Measurements from ENCODE around the gene DCC.

Gene DCC

DNA sequence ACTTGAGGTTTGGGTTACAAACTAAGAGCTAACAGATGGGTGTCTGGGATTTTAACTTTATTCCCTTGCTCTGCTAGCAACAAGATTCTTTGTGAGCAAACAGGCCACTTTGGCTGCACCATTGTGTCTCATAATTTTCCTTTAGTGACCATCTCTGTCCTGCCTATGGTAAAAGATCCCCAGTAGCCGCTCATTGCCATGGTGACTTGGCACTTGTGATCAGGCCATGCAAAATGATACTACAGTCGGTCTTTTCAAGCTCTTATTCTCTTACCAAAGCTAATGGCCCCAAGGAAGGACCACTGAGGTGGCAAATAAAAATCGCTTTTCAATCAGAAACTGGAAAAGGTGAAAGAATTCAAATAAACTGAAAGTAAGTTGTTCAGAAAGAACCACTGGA, 1047.6 kb downstream of the DCC start:
- H3K4me3 ChIP-seq (ENCODE audit: low read depth, low read length), result no peak overlapping the region
- TF ChIP-seq, protein P1, sequence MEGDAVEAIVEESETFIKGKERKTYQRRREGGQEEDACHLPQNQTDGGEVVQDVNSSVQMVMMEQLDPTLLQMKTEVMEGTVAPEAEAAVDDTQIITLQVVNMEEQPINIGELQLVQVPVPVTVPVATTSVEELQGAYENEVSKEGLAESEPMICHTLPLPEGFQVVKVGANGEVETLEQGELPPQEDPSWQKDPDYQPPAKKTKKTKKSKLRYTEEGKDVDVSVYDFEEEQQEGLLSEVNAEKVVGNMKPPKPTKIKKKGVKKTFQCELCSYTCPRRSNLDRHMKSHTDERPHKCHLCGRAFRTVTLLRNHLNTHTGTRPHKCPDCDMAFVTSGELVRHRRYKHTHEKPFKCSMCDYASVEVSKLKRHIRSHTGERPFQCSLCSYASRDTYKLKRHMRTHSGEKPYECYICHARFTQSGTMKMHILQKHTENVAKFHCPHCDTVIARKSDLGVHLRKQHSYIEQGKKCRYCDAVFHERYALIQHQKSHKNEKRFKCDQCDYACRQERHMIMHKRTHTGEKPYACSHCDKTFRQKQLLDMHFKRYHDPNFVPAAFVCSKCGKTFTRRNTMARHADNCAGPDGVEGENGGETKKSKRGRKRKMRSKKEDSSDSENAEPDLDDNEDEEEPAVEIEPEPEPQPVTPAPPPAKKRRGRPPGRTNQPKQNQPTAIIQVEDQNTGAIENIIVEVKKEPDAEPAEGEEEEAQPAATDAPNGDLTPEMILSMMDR (IDR thresholded peaks at IDR 0.05; ENCODE audit: borderline replicate concordance, insufficient read depth, low read depth, low read length), result no peak

DNA sequence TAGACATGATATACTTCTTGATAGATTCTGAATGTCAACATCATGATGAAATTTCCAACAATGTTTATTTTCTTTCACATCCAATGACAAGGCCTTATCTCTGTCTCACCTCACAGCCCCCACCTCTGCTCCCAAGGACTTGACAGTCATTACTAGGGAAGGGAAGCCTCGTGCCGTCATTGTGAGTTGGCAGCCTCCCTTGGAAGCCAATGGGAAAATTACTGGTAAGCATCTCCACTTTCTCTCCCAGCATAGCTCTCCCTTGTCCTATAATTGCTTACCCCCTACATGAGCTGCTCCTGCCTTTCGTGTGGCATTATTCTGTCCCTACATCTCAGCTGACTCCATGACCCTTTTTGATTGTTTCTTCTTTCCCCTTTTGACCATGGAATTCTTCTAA, 1062.7 kb downstream of the DCC start:
- no peak overlapping the region for H3K4me3 ChIP-seq (ENCODE audit: low read depth, low read length)
- TF ChIP-seq, protein P1 (IDR thresholded peaks at IDR 0.05; ENCODE audit: borderline replicate concordance, insufficient read depth, low read depth, low read length), result no peak

DNA sequence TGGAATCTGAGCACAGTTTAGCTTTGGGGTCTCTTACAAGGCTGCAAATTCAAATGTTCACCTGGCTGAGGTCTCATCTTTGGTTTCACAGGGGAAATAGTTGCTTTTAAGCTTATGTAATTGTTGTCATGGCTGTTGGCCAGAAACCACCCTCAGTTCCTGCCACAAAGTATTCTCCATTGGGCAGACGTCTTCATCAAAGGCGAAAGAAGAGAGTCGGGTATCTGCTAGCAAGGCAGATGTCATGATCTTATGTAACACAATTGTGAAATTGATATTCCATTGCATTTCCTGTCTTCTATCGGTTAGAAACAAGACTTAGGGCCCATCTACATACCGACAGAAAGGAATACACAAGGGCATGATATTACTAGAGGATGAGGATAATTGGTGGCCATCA, 1068.3 kb downstream of the DCC start:
- no peak overlapping the region for H3K4me3 ChIP-seq (ENCODE audit: low read depth, low read length)
- TF ChIP-seq, protein P1 (IDR thresholded peaks at IDR 0.05; ENCODE audit: borderline replicate concordance, insufficient read depth, low read depth, low read length), result no peak

DNA sequence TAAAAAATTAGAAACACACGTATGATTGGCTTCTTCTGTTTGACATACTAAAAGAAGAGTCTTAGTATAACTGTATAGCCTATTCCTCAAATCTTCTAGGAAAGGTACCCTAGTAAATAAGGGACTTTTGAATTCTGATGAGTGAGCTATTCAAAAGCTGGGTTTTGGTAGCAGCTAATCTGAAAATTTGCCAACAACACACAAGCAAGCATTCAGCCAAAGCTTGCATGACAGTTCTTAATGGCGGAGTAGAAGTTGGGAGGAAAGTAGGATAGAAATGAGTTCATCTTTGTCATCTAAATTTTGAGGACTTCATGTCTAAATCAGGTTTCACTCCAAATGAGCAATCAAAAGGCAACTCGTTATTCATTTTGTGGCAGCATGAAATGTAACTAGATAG, 1071.5 kb downstream of the DCC start:
- TF ChIP-seq, protein P1 (IDR thresholded peaks at IDR 0.05; ENCODE audit: borderline replicate concordance, insufficient read depth, low read depth, low read length), result no peak
- H3K4me3 ChIP-seq (ENCODE audit: low read depth, low read length), result no peak overlapping the region

DNA sequence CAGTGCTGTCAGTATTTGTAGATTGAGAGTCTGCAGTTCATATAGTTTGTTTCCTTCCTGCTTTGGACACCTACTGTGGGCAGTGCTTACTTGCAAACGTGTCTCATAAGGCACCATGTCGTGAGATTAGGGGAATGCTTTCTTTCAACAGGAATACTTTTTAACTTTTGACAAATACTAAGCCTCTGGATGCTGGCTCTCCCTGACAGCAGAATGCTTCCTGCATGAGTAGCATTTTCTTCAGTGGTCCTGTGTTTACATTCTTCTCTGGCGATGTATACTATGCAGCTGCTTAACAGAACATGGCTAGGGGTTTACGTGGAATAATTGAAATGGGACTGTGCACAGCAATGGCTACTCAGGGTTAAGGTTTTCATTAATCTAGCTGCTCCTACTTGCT, 1077.0 kb downstream of the DCC start:
- TF ChIP-seq, protein P1 (IDR thresholded peaks at IDR 0.05; ENCODE audit: borderline replicate concordance, insufficient read depth, low read depth, low read length), result no peak
- H3K4me3 ChIP-seq (ENCODE audit: low read depth, low read length), result no peak overlapping the region

DNA sequence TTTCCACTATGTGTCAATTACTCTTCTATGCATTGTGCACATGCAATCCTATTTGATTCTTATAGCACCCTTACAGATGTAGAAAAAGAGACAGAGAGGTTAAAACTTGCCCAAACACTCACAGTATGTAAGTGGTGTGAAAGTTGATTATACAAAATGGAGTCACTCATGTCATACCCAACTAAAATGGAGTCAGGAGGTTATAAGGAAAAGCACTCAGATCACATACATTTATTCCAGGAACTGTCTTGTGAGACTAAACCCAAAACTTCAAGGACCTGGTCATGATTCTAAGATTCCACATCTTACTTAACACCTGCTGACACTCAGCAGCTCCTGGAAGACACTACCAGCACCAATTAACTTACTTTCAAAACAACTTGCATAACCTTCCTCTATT, 1081.9 kb downstream of the DCC start:
- H3K4me3 ChIP-seq (ENCODE audit: low read depth, low read length), result no peak overlapping the region
- TF ChIP-seq, protein P1 (IDR thresholded peaks at IDR 0.05; ENCODE audit: borderline replicate concordance, insufficient read depth, low read depth, low read length), result no peak

DNA sequence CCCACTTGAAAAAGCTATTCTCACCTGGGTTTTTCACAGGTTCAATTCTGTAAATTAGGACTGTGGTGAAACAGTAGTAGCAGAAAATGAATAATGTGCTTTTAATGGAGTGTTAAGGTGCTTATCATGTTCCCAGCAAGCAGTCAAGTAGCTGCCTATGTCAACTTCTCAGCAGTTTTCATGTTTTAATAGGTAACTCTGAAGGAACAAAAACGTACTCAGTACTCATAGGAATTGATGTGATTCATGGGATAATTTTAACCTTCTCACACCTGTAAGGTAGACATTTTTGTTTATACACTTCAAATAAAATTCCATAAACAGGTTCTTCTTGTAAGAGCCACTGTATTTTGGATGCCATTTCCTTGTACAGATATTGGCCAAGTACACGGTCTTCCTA, 1082.9 kb downstream of the DCC start:
- H3K4me3 ChIP-seq (ENCODE audit: low read depth, low read length), result no peak overlapping the region
- TF ChIP-seq, protein P1 (IDR thresholded peaks at IDR 0.05; ENCODE audit: borderline replicate concordance, insufficient read depth, low read depth, low read length), result no peak
